Erythroblast (primary cell): ENCODE results near the gene MICU1.
"Not testable (repeated sequence)": the region's sequence is repeated elsewhere in the genome, so short reads cannot be mapped to it uniquely, and the experiment has no call there.

Source experiments
- DNase-seq, 2 experiments: peaks; one replicate each; lab custom pipeline; 2025; lab: John Stamatoyannopoulos, UW
- GATA1 ChIP-seq: IDR thresholded peaks from 2 replicates; pipeline ENCODE4 v1.6.1; 2011; ENCODE audit warnings: low read depth, mild to moderate bottlenecking, control low read depth, low read length, moderate library complexity
- POLR2A ChIP-seq: IDR thresholded peaks from 2 replicates; pipeline ENCODE4 v1.6.1; 2011; ENCODE audit warnings: mild to moderate bottlenecking, low read length

Gene MICU1

DNA sequence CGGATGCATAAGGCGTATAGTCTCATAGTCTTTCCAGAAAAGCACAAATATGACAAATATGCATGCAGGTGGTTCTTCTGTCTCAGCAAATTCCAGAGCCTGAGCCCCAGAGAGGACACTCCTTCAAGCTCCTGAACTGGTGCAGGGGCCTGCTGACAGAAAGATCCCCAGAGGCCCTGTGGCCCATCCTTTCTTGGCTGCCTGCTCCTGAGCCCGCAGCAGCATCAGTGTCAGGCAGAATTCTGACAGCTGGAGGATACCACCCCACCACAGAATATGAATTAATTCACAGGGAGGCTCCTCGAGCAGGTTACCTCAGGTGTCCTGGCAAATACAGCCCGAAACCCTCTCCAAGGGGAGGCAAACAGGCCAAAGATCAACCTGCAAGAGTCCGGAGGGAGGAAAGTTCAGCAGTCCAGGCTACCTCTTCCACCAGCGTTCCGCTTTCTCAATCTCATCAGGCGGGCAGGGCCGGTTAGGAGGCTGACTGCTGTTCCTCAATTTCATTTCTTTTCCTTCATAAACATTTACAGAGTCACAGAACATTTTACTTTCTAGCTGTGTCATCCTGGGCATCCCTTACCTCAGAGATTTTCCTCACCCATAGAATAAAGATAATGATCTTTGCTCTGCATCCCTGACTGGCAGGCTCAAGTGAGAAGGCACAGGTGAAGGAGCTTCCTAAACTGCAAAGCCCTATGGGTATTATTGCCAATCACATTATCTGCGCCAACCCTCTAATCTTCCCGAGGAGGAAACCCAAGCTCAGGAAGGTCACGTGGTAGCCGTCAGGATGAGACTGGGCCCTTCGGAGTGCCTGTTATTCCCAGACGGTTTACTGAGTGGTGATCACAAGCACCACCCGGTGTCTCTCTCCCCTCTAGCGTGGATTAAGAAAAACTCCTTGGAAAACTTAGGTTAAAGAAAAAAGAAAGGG is 272.6 kb downstream of the MICU1 start:
- TF ChIP-seq GATA1 (no peak), POLR2A (no peak)
- DNase-seq, result peak in 1 of 2 experiments; percentile 70

DNA sequence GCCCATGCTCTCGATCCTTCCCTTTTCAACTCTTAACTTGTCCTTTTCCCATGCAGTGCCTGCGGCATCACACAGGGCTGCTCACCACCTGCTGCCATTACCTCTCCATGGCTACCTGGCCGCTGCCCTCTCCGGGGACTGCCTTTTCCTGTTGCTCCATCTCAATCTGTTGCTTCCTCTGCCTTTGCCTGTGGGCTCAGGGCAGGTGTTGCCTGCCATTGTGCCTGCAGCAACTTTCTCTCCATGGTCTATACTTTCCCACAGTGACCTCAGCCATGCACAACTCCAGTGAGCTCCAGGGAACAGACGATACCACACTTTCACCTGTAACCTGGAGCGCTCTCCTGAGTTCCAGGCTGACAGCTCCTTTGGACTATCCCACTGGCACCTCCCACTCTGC is 274.4 kb downstream of the MICU1 start:
- no peak for DNase-seq
- TF ChIP-seq POLR2A, result no peak
- TF ChIP-seq GATA1, result no peak

DNA sequence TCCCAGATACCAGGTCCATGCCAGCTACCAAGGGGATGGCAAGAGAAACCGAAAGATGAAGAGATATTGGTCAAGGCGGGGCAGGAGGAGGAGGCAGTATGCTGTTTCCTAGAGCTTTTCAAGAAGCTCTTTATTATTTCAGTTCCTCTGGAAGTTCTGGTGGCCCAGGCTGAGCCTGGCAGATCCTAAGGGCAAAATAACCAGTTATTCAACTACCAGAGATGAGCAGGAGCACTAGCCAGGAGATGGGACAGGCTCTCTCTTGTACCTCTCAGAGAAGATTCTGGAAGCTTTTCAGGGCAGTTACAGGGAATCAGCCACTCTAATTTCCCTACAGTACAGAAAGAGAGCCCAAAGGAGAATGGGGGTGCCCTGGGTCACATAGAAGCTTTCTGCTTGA is 276.4 kb downstream of the MICU1 start:
- TF ChIP-seq POLR2A (no peak), GATA1 (no peak)
- DNase-seq, result no peak

DNA sequence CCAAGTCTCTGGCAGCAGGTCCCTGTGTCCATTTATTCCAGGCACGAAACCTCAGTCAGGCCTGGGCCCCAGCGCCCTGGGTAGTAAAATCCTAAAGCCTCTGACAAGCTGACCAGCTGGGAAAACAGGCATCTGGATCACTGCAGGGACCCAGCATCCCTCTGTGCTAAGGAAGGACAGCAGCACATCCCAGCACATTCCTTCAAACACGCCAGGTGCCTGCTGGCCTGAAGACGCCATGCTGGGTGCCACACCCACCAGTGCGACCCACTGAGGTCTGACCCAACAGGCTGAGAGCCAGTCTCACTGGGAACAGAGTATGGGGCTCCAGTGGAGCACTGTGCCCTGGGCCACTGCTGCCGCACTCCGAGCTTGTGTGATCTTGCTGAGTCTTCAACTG is 277.6 kb downstream of the MICU1 start:
- TF ChIP-seq POLR2A, result no peak
- TF ChIP-seq GATA1, result no peak
- no peak for DNase-seq

DNA sequence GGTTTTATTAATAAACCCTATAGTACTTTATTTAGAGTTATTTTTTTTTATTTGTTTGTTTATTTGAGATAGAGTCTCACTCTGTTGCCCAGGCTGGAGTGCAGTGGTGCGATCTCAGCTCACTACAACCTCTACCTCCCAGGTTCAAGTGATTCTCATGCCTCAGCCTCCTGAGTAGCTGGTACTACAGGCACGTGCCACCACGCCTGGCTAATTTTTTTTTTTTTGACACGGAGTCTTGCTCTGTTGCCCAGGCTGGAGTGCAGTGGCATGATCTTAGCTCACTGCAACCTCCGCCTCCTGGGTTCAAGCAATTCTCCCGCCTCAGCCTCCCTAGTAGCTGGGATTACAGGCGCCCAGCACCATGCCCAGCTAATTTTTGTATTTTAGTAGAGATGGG is 279.8 kb downstream of the MICU1 start:
- not testable (repeated sequence) for DNase-seq

DNA sequence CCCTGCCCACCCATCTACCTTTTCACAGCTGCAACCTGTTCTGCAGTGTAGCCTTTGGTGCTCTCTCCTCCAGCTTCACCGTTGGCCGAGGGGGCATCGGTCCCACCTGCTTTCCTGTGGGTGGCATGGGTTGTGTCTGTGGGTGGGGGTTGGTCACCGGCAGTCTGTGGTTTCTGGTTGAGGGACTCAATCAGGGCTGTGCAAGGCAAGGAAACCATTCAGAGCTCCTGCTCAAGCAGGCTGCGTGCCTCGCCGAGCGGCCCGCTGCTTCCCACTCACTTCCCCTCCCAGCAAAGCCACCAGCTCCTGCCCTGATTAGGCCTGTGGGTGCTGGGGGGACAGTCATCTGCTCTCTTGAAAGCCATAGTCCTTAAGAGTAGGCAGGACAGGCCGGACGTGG is 280.9 kb downstream of the MICU1 start:
- TF ChIP-seq POLR2A (no peak), GATA1 (no peak)

DNA sequence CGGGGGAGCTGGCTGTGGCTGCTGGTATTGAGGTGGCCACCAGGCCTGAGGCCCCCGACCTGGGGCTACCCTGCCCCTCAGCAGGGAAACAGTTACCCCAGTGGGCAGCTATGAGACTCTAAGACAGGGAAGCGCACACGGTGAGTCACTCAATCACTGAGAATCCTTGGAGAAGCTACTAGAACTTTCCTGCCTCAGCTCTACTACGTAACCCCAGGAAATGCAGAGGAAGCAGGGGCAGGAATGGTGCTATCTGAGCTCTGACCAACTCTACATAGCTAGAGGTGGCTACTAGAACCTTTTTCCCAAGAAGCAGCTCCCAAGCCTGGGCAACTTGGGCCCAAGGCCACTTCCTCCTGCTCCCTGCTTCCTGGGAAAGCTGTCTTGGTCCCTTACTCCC is 283.0 kb downstream of the MICU1 start:
- DNase-seq, result no peak
- no peak for TF ChIP-seq POLR2A
- TF ChIP-seq GATA1, result no peak

More for the DNA sequence above, 280.9 kb downstream of the MICU1 start:
- no peak for DNase-seq

DNA sequence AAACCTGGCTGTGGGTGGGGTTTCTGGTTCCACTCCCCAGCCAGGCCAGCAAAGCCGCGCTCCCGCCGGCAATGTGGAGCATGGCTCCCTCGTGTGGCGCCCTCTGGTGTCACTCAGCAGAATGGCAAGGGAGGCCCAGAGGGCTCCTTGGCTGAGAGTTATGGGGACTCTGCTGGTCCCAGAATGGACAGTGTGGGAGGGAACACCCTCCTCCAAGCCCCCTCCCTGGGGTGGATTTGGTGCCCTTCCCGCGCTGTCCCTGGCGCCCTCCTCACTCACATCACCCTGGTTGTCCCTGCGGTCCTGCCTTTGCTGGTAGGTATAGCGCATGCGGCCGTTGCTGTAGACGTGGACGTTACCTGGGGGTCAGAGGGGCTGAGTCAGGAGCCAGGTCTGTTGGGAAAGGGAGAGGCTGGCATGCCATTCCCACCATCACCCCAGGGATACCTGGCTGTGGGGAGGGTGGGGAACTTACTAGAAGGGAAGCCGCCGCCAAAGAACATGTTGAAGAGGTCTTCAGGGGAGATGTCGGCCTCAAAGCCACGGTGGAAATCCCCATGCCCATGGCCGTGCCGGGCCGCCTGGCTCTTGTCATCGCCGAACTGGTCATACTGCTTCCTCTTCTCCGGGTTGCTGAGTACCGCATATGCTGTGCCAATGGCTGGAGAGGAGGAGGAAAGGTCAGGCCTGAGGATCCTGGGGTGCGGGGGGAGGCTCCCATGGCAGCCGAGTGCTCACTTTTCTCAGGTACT is 285.2 kb downstream of the MICU1 start:
- peak; percentile 76 to 87 for DNase-seq
- TF ChIP-seq POLR2A (no peak), GATA1 (no peak)

DNA sequence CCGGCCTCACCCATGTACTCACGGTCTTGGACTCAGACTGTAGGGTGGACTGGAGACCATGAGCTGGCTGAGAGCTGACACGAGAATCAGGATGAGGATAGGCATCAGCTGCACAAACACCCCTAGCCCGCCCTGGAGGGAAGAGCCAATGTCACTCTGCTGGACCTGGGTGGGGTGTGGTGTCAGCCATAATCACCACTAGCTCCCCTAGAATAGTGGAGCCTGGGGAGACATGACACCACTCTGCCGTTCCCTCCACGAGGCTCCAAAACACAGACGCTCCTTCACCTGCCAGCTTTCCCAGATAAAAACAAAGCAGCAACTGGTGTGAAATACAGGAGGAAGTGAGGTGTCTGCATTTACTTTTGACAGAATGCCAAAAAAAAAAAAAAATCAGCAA is 287.7 kb downstream of the MICU1 start:
- no peak for TF ChIP-seq GATA1
- TF ChIP-seq POLR2A, result no peak

DNA sequence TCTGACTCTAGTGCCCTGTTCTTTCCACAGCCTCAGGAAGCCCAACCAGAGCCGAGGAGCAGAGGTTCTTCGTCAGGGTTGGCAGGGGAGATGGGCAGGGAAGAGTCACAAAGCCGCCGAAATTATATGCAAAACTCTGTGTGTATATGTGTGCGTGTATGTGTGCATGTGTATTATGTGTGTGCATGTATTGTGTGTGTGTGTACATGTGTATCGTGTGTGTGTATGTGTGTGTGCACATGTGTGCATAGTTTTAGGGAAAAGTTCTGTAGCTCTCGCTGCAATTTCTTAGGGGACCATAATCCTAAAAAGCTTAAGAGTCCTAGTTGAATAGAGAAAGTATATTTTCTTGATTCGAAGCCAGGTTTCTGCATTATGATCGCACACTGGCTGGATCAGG is 288.2 kb downstream of the MICU1 start:
- TF ChIP-seq POLR2A, result no peak
- no peak for DNase-seq

More for the DNA sequence above, 287.7 kb downstream of the MICU1 start:
- no peak for DNase-seq

DNA sequence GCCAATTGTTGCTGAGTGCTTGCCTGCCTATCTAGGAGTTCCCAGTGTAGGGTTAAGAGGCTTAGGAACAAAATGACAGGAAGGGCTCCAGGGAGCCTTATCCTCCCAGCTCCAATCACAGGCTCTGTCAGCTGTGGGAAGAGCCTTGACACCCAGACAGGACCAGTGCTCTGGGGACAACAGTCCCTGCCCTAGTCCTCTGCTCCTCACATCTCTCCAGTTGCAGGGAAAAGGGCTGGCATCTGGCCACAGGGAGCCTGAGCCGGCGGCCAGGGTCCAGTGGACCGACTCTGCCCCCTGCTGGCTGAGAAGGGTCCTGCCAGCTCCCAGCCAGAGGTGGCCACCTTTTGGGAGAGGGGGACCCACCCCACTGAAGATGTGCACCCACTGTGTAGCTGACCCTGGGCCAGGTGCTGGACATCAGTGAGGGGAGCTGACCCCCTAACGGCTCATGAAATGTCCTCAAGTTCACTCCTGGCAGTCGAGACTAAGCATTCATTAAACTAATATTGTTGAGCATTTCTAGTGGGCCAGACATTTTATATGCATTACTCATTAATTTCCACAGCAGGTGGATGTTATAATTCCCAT is 288.7 kb downstream of the MICU1 start:
- no peak for TF ChIP-seq POLR2A
- DNase-seq, result peak; percentile 59 to 83

DNA sequence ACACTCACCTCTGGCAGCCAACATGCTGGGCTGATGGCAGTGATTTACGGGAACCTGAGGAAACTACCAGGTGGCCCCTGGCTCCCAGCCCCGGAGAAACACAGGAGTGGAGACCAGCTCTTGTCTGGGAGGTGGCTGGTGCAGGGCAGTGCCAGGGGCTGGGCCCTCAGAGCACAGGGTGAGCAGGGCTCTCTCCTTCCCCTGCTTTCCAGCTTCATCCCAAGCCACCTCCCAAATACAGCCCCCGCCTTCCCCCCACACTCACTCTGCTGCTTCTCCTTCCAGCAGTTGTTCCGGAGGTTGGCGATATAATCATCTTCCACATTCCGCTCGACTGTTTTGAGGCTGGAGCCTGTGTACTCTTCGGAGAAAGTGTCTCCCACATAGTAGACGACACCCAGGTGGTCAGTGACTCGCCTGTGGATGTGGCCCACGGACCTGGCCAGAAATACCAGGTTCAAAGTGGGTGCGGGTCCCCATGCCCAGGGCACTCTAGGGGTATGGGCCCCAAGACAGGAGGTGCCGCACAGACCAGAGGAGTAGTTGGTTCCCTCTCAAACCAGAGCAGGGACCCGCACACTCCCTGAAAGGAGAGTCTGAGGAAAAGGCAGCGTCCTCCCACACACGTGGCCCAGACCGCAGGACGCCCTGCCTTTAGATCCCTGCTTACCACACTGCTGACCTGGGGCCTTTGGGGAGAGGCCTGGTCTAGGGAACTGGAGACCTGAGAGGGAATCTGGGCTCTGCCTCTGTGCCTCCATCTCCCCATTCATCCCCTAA is 289.4 kb downstream of the MICU1 start:
- no peak for DNase-seq
- TF ChIP-seq POLR2A (no peak), GATA1 (no peak)
